IPS-18a (cell line): ENCODE results near the gene DYNLL2.
"Not testable (repeated sequence)": the region's sequence is repeated elsewhere in the genome, so short reads cannot be mapped to it uniquely, and the experiment has no call there.

Experiments used
- H3K27ac ChIP-seq: one replicate; pipeline ENCODE4 v1.5.1; 2013; ENCODE audit warnings: low read length
- H3K27me3 ChIP-seq: one replicate; pipeline ENCODE4 v1.6.1; 2013; ENCODE audit warnings: mild to moderate bottlenecking, low read length; ENCODE audit not compliant: control insufficient read depth, insufficient read depth
- H3K36me3 ChIP-seq: one replicate; pipeline ENCODE4 v1.6.1; 2013; ENCODE audit warnings: low read depth, low read length; ENCODE audit not compliant: control insufficient read depth
- H3K4me1 ChIP-seq: one replicate; pipeline ENCODE4 v1.6.1; 2013; ENCODE audit warnings: low read depth, low read length; ENCODE audit not compliant: control insufficient read depth
- H3K4me3 ChIP-seq: one replicate; pipeline ENCODE4 v1.5.1; 2013; ENCODE audit warnings: low read length
- H3K9ac ChIP-seq: one replicate; pipeline ENCODE4 v1.6.1; 2013; ENCODE audit warnings: mild to moderate bottlenecking, low read length, moderate library complexity
- H3K9me3 ChIP-seq: one replicate; pipeline ENCODE4 v1.6.1; 2013; ENCODE audit warnings: low read depth, low read length; ENCODE audit not compliant: control insufficient read depth

Gene DYNLL2

DNA sequence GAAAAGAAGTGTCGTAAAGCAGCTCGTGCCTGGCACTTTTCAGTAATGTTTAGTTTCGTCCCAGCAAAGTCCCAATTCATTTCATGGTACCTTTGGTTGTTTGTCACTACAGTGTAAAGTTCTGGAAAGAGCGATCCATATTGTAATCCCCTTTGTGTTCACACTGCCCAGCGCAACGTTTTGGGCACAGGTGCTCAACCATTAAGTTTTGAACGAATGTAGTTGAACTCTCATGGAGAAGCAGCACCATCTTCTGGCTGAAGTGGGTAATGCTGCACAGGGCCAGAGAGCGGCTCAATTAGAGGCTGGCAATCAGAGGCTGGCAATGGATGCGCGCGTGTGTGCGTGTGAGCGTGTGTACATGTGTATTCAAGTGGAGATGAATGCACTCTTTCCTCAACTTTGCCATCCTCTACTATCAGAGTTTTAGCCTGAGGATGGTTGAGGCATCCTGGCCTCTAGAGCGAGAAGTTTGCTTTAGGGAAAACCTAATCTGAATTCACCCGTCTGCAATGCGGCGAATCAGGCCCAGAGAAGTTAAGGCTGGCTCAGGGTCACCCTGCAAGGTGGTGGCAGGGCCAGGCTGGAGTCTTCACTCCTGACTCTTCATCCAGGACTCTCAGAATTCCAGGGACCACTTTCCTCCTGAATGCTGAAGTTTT, 29.9 kb downstream of the DYNLL2 start:
- Histone ChIP-seq H3K27ac (no peak overlapping the region), H3K4me1 (no peaks in the 10 kb centered on the region), H3K27me3 (peaks cover 7% of the 10 kb centered on the region), H3K9ac (no peak overlapping the region), H3K9me3 (no peaks in the 10 kb centered on the region), H3K36me3 (no peaks in the 10 kb centered on the region), H3K4me3 (no peak overlapping the region)

DNA sequence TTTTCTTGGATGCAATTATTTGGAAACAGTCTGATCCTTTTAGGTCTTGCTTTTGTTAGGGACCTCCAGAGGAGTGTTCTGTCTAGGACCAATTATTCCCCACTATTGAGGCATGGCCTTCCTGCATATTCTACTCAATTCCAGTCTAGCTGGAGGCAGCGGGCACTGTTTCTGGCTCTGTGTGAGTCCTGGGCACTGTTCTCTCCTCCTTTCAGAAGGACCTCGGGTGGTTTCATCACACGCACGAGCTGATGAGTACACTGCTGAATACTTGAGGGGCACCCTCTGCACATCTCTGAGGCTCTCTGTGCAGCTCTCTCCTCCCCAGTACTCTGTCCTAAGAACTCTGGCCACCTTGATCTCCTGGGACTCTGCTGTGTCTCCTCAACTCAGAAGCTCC, 30.7 kb downstream of the DYNLL2 start:
- Histone ChIP-seq H3K27ac (no peak overlapping the region), H3K4me3 (no peak overlapping the region), H3K9me3 (no peaks in the 10 kb centered on the region), H3K27me3 (peaks cover 7% of the 10 kb centered on the region), H3K9ac (no peak overlapping the region), H3K4me1 (no peaks in the 10 kb centered on the region), H3K36me3 (no peaks in the 10 kb centered on the region)

DNA sequence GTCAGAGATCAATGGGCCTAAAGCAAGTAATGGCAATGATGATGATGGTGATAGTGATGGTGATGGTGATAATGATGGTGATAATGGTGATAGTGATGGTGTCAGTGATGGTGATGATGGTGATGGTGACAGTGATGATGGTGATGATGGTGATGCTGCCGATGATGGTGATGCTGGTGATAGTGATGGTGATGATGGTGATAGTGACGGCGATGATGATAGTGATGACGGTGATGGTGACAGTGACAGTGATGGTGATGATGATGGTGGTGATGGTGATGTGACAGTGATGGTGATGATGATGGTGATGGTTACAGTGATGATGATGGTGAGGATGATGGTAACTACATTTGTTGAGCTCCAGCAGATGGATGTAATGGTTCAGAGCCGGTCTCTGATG, 34.2 kb downstream of the DYNLL2 start:
- Histone ChIP-seq H3K9me3 (no peaks in the 10 kb centered on the region), H3K27ac (no peak overlapping the region), H3K27me3 (peaks cover 7% of the 10 kb centered on the region), H3K36me3 (no peaks in the 10 kb centered on the region), H3K4me1 (no peaks in the 10 kb centered on the region), H3K9ac (no peak overlapping the region), H3K4me3 (no peak overlapping the region)

DNA sequence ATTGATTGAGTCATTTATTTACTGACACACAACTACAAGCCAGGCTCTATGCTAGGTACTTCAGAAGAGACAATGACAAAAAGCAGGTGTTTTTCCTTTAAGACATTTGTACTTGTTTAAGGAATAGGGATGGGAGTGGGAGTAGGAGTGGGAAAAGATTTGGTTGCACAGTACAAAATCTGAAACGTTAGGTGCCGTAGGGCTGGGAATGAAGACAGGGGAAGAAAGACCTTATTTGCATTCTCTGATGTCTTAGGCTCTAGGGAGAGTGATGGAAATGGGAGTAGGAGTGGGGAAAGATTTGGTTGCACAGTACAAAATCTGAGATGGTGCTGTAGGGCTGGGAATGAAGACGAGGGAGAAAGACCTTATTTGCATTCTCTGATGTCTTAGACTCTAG, 36.3 kb downstream of the DYNLL2 start:
- Histone ChIP-seq H3K4me3 (no peak overlapping the region), H3K9me3 (no peaks in the 10 kb centered on the region), H3K4me1 (no peaks in the 10 kb centered on the region), H3K9ac (no peak overlapping the region), H3K36me3 (no peaks in the 10 kb centered on the region), H3K27me3 (peaks cover 7% of the 10 kb centered on the region), H3K27ac (no peak overlapping the region)

DNA sequence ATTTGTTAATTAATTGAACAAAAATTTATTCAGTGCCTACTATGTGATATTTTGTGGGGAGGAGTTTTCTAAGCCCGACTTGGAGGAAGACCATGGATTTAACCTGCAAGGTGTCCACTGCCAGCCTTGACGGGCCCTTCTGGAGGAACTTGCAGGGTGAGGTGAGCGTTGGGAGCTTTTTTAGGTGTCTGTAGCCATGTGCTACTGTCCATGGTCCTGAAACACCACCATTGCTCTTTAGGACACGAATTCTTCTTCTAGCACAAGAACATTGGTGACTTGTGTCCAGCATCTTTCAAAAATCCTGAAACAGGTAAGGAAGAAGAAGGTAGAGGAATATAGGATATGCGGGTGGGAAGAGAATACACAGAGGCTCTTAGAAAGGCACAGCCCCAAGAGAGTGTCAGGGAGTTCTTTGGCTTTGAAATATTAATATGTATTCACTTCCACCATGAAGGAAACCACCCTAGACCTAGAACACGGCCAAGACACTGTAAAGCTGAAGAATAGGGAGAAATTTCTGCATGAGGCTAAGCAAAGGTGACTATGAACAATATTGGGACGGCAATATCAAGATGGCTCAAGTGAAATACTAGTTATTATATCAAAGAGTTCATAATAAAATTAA, 37.1 kb downstream of the DYNLL2 start:
- no peaks in the 10 kb centered on the region for H3K9me3 ChIP-seq
- H3K27ac ChIP-seq, result no peak overlapping the region
- no peak overlapping the region for H3K9ac ChIP-seq
- no peak overlapping the region for H3K4me3 ChIP-seq
- H3K4me1 ChIP-seq, result no peaks in the 10 kb centered on the region
- H3K36me3 ChIP-seq, result no peaks in the 10 kb centered on the region
- peaks cover 7% of the 10 kb centered on the region for H3K27me3 ChIP-seq

DNA sequence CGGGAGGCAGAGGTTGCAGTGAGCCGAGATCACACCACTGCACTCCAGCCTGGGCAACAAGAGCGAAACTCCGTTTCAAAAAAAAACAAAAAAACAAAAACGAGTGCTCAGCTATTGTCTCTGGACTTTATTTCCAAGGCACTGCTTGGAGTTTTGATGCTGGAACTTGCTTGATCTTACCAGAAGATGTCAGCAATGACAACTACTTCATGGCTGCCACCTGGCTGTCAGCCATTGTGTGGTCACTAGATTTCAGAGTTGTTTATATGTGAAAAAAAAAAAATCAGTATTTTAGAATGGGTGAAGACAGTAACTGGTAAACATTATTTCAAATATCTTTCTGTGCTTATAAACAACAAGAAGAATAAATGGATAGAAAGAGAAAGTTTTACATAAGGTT, 38.7 kb downstream of the DYNLL2 start:
- Histone ChIP-seq H3K9ac (no peak overlapping the region), H3K27ac (no peak overlapping the region)

DNA sequence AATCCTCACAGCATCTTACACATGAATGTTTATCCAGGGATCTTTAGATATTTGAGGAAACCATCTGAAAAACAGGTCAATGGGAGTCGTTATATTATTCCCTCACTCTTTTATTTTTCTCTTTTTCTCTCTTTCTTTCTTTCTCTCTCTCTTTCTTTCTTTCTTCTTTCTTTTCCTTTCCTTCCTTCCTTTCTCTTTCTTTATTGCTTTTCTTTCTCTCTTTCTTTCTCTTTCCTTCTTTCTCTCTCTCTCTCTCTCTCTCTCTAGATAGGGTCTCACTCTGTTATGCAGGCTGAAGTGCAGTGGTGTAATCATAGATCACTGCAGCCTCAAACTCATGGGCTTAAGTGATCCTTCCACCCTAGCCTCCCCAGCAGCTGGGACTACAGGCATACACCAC, 44.6 kb downstream of the DYNLL2 start:
- Histone ChIP-seq H3K36me3 (no peaks in the 10 kb centered on the region), H3K9me3 (no peaks in the 10 kb centered on the region), H3K4me1 (no peaks in the 10 kb centered on the region), H3K27ac (no peak overlapping the region), H3K27me3 (peaks cover 11% of the 10 kb centered on the region), H3K9ac (no peak overlapping the region), H3K4me3 (no peak overlapping the region)

More for the DNA sequence above, 38.7 kb downstream of the DYNLL2 start:
- no peaks in the 10 kb centered on the region for H3K36me3 ChIP-seq
- no peak overlapping the region for H3K4me3 ChIP-seq
- no peaks in the 10 kb centered on the region for H3K4me1 ChIP-seq
- H3K9me3 ChIP-seq, result no peaks in the 10 kb centered on the region
- H3K27me3 ChIP-seq, result peaks cover 10% of the 10 kb centered on the region

DNA sequence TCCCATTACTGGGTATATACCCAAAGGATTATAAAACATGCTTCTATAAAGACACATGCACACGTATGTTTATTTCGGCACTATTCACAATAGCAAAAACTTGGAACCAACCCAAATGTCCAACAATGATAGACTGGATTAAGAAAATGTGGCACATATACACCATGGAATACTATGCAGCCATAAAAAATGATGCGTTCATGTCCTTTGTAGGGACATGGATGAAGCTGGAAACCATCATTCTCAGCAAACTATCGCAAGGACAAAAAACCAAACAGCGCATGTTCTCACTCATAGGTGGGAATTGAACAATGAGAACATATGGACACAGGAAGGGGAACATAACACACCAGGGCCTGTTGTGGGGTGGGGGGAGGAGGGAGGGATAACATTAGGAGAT, 49.5 kb downstream of the DYNLL2 start:
- not testable (repeated sequence) for H3K9me3 ChIP-seq, H3K9ac ChIP-seq, H3K36me3 ChIP-seq, H3K4me1 ChIP-seq, H3K27ac ChIP-seq, H3K4me3 ChIP-seq
- peaks cover 24% of the 10 kb centered on the region for H3K27me3 ChIP-seq

DNA sequence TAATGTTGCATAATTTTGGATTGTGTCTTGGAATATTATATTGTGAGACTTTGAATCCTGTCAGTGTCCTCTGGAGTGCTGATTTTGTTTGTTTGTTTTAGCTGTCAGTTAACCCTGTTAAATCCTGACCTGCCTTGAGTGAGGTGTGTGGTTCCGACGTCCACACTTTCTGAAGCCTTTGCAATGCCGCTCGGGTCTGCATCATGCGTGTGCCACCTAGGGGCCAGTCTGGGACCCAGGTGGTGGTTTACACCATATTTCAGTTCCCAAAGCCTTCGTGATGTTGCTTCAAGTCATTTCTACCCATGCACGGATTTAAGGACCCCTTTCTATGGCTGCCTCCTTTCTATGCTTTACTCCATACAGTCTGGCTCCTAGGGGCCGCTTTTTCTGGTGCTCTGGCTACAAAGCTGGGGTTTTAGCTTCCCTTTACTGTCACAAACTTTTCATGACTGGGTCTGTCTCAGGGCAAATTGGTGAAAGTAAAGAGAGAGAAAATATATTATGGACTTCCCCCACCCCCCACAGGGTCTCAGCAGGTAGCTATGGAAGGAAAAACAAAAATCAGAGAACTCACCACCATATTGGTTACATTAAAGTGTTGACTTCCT, 53.6 kb downstream of the DYNLL2 start:
- Histone ChIP-seq H3K4me1 (peaks cover 4% of the 10 kb centered on the region), H3K9ac (no peak overlapping the region), H3K27me3 (peaks cover 17% of the 10 kb centered on the region)

DNA sequence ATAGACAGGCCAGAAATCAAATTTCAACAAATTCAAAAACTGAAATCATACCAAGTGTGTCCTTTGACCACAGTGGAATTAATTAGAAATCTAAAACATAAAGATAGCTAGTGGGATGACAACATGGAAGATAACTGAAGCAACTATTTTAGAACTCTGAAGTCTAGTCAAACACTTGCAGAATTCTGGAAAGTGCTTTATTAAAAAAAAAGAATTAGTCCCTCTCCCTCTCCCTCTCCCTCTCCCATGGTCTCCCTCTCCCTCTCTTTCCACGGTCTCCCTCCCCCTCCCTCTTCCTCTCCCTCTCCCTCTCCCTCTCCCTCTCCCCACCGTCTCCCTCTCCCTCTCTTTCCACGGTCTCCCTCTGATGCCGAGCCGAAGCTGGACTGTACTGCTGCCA, 58.3 kb downstream of the DYNLL2 start:
- peaks cover 9% of the 10 kb centered on the region for H3K27me3 ChIP-seq
- no peaks in the 10 kb centered on the region for H3K36me3 ChIP-seq
- H3K4me3 ChIP-seq, result no peak overlapping the region
- H3K4me1 ChIP-seq, result peaks cover 4% of the 10 kb centered on the region
- H3K27ac ChIP-seq, result no peak overlapping the region
- peaks cover 12% of the 10 kb centered on the region for H3K9me3 ChIP-seq
- H3K9ac ChIP-seq, result no peak overlapping the region

More for the DNA sequence above, 53.6 kb downstream of the DYNLL2 start:
- Histone ChIP-seq H3K9me3 (no peaks in the 10 kb centered on the region), H3K4me3 (no peak overlapping the region), H3K27ac (no peak overlapping the region), H3K36me3 (no peaks in the 10 kb centered on the region)

DNA sequence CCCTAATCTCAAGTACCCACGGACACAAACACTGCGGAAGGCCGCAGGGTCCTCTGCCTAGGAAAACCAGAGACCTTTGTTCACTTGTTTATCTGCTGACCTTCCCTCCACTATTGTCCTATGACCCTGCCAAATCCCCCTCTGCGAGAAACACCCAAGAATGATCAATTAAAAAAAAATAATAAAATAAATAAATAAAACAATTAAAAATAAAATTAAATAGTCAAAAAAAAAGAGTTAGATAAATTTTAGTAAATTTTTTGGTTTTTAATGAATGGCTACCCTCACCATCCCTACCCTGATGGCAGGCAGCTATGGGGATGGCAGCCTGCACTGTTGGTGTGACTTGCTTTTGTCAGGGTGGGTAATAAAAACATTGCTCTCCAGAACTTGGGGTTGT, 60.1 kb downstream of the DYNLL2 start:
- not testable (repeated sequence) for H3K27ac ChIP-seq, H3K4me3 ChIP-seq, H3K4me1 ChIP-seq, H3K27me3 ChIP-seq, H3K36me3 ChIP-seq, H3K9ac ChIP-seq
- peaks cover 12% of the 10 kb centered on the region for H3K9me3 ChIP-seq

DNA sequence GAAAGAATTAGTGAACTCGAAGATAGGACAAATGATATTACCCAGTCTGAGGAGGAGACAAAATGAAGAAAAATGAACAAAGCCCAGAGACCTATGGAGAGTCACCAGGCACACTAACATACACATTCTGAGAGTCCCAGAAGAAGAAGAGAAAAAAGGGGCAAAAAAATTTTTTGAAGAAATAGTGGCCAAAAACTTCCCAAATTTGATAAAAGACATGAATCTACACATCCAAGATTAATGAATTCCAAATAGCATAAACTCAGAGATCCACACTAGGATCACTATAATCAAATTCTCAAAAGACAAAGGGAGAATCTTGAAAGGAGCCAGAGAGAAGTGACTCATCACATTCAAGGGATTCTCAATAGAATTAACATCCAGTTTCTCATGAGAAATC, 61.6 kb downstream of the DYNLL2 start:
- Histone ChIP-seq H3K27me3 (peaks cover 9% of the 10 kb centered on the region), H3K36me3 (no peaks in the 10 kb centered on the region), H3K9ac (no peak overlapping the region), H3K27ac (no peak overlapping the region), H3K9me3 (peaks cover 12% of the 10 kb centered on the region), H3K4me1 (no peaks in the 10 kb centered on the region), H3K4me3 (no peak overlapping the region)
